GM04504 (cell line): Measurements from ENCODE around the gene HDAC9.
"Not testable (repeated sequence)": the region's sequence is repeated elsewhere in the genome, so short reads cannot be mapped to it uniquely, and the experiment has no call there.

Experiments used
- DNase-seq: peaks from one replicate; pipeline ENCODE4 v3.0.0-alpha.2; 2012; ENCODE audit warnings: low read depth

The HDAC9 gene

DNA sequence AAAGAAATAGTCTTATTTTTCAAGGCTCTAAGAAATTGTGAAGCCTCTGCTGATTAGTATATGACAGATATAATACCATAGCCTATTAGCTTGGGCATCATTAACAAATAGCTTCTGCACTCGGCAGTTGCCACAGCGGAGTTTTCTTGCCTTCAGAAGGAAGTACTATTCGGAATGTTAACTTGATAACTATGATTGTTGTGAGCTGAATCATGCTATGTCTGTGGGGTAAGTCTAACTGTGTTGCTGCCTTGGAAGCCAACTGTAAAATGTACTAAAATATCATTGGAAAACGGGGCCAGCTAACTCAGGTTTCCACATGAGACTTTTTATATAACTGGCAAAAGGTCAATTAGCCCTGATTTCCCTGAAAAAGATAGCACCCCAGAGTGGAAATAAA lies 528.7 kb downstream of the HDAC9 start:
- peak; percentile 36 for DNase-seq

DNA sequence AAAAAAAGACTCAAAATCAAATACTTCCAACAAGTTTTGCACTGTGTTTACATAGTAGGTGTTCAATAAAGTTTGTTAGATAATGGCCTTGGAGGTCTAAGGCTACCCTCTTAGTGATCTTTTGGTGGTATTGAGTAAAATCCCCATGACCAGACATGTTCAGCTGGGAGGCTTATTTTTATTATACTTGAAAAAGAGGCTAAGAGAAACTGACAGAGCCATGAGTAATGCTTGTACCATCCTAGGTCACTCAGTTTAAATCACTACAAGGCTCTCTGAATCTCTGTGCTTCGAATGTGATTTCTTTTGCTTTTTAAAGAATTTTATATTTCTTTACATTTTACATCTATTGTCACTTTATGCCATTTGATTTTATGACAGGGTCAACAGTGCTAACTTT lies 531.3 kb downstream of the HDAC9 start:
- DNase-seq: no peak

DNA sequence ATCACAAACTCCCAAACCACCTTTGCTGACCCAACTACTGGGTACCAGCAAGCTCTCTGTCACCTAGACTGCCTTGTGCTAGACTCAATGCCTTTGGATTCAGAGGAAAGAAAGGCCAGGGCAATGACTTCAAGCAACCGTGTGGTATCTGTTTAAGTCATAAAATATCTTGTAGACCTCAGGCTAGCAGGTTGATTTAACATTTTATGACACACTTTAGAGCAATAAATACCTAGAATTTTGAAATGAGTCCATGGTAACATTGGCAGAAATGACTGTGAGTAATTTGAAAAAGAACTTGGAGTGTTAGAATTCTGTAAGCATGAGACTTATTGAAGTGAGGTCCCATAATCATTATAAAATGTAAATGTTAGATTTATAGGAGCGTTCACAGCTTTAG lies 534.7 kb downstream of the HDAC9 start:
- peak; percentile 52 for DNase-seq

DNA sequence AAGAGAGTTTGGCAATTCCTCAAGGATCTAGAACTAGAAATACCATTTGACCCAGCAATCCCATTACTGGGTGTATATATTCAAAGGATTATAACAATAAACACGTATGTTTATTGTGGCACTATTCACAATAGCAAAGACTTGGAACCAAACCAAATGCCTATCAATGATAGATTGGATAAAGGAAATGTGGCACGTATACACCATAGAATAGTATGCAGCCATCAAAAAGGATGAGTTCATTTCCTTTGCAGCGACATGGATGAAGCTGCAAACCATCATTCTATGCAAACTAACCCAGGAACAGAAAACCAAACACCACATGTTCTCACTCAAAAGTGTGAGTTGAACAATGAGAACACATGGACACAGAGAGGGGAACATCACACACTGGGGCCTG lies 537.4 kb downstream of the HDAC9 start:
- not testable (repeated sequence) for DNase-seq

DNA sequence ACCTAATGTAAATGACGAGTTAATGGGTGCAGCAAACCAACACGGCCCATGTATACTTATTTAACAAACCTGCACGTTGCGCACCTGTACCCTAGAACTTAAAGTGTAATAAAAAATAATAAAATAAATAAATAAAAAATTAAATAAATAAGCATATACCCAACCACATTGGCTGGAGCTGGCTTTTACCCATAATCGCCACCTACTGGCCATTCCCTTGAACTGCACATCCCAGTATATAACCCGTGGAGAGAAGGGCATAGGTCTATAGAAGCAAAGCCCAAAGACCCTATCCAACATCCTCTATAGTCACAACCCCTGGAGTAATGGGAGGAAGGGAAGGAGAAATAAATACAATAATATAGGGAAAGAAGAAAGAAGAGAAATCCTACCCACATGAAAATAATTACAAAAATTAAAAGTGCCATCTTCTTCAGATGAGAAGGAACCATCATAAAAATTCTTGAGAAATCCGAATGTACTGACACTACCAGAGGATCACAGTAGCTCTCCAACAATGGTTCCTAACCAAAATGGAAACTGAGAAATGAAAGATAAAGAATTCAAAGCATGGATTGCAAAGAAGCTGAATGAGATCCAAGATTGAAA lies 556.3 kb downstream of the HDAC9 start:
- no peak for DNase-seq
